ENCODE data around the gene NCAPD2. TPM values are rescaled to one million over a fixed set of nuclear protein-coding genes. Genes with fewer than 3 reads are reported as not detected.

Gene NCAPD2
- total RNA-seq, 1 experiment from 2014 or later: 114 TPM

GRCh38 chr12:6465467-6466183 lies 28.3 kb upstream of the NCAPD2 start:
- Histone ChIP-seq H2BK5ac (ENCODE audit: insufficient read length, low read length) (no peak overlapping the region), H2BK15ac (ENCODE audit: low read depth, low read length) (no peak overlapping the region), H3K27me3 (ENCODE audit: insufficient read depth, low read length) (no peaks in the 10 kb centered on the region), H3T11ph (ENCODE audit: low read length) (no peak overlapping the region), H3K79me2 (ENCODE audit: insufficient read depth, low read length) (no peaks in the 10 kb centered on the region; the same call in 1 of the 2 replicates), H4K5ac (ENCODE audit: insufficient read length, low read depth, low read length) (no peak overlapping the region), H2AFZ (ENCODE audit: low read length) (no peak overlapping the region), H3K56ac (ENCODE audit: insufficient read length, low read depth, low read length) (no peak overlapping the region), H2BK12ac (ENCODE audit: insufficient read length, low read depth, low read length) (no peak overlapping the region), H3K4ac (ENCODE audit: low read depth, low read length) (no peak overlapping the region), H3K9me3 (ENCODE audit: control insufficient read depth, low read depth, low read length) (no peaks in the 10 kb centered on the region), H3K79me1 (ENCODE audit: insufficient read depth, low read depth, low read length, poor library complexity, severe bottlenecking) (no peaks in the 10 kb centered on the region), H3K27ac (ENCODE audit: insufficient read length, low read depth, low read length) (no peak overlapping the region), H2BK120ac (ENCODE audit: low read depth, low read length, poor library complexity, severe bottlenecking) (no peak overlapping the region), H3K4me2 (ENCODE audit: insufficient read depth, insufficient read length, low read length) (no peak overlapping the region), H3K9ac (ENCODE audit: extremely low read depth, insufficient read length, low read length) (no peak overlapping the region), H4K91ac (ENCODE audit: insufficient read length, low read depth, low read length) (no peak overlapping the region), H2BK20ac (ENCODE audit: low read depth, low read length, poor library complexity, severe bottlenecking) (no peak overlapping the region), H4K8ac (replicated peaks; ENCODE audit: insufficient read length, low read depth, low read length) (no peak overlapping the region), H3K4me1 (ENCODE audit: insufficient read depth, low read length) (no peaks in the 10 kb centered on the region), H2AK5ac (ENCODE audit: insufficient read length, low read length) (no peak overlapping the region), H3K14ac (ENCODE audit: insufficient read depth, low read length) (no peak overlapping the region), H4K20me1 (ENCODE audit: control insufficient read depth, insufficient read depth, insufficient read length) (no peaks in the 10 kb centered on the region), H3K23ac (ENCODE audit: insufficient read length, low read depth, low read length) (no peak overlapping the region), H3K18ac (ENCODE audit: insufficient read length, low read depth, low read length) (no peak overlapping the region), H3K23me2 (ENCODE audit: insufficient read length, low read depth, low read length, poor library complexity, severe bottlenecking) (peaks cover 3% of the 10 kb centered on the region)
- TF ChIP-seq CTCF (conservative IDR thresholded peaks at IDR 0.05): peak; percentile 88
- Mint-ChIP-seq H3K4me3 (no peak overlapping the region), H3K9me3 (no peaks in the 10 kb centered on the region), H3K27ac (no peak overlapping the region; a peak in 1 of 7 replicates), H3K4me1 (peaks cover 14 to 25% of the 10 kb centered on the region in 2 experiments), H3K27me3 (ENCODE audit: low read depth) (peaks cover 9% of the 10 kb centered on the region; the same call in 1 of the 2 replicates), H3K36me3 (ENCODE audit: insufficient read depth in 1 of 3, low read depth in 3 of 3) (peaks cover 33 to 68% (median 55%) of the 10 kb centered on the region in 3 experiments)
- DNase-seq: peak; percentile 67
- no CpG with 5 or more reads among the region's 6 CpGs for WGBS (ENCODE audit: extremely low coverage, insufficient read length, low lambda C conversion rate)

Data from H9 (cell line).